RKO (cell line): Measurements from ENCODE around the gene CHPF2.

ENCODE experiments used
- DNase-seq: peaks from one replicate; pipeline ENCODE4 v3.0.0-alpha.2; 2016; ENCODE audit warnings: low spot score

Gene CHPF2

DNA sequence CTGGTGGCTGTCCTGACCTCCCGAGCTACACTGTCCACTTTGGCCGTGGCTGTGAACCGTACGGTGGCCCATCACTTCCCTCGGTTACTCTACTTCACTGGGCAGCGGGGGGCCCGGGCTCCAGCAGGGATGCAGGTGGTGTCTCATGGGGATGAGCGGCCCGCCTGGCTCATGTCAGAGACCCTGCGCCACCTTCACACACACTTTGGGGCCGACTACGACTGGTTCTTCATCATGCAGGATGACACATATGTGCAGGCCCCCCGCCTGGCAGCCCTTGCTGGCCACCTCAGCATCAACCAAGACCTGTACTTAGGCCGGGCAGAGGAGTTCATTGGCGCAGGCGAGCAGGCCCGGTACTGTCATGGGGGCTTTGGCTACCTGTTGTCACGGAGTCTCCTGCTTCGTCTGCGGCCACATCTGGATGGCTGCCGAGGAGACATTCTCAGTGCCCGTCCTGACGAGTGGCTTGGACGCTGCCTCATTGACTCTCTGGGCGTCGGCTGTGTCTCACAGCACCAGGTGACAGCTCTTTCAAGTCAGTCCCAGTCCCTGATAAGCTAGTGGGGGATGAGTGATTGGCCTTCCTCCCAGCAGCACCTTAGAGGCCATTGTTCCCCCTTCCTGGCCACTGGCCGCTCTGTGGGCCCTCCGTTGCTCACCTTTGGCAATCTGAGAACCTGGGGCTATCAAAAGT is 3.0 kb downstream of the CHPF2 start:
- DNase-seq = no peak

DNA sequence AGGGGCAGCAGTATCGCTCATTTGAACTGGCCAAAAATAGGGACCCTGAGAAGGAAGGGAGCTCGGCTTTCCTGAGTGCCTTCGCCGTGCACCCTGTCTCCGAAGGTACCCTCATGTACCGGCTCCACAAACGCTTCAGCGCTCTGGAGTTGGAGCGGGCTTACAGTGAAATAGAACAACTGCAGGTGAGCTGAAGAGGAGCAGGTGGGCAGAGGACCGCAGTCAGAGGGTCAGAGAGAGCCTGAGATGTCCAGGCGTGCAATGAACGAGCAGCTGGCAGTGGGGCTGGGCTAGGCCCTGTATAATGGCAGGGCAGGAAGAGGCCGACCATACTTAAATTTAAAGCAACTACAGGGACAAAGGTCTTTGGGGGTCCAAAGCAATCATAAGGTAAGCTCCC is 4.1 kb downstream of the CHPF2 start:
- no peak for DNase-seq

DNA sequence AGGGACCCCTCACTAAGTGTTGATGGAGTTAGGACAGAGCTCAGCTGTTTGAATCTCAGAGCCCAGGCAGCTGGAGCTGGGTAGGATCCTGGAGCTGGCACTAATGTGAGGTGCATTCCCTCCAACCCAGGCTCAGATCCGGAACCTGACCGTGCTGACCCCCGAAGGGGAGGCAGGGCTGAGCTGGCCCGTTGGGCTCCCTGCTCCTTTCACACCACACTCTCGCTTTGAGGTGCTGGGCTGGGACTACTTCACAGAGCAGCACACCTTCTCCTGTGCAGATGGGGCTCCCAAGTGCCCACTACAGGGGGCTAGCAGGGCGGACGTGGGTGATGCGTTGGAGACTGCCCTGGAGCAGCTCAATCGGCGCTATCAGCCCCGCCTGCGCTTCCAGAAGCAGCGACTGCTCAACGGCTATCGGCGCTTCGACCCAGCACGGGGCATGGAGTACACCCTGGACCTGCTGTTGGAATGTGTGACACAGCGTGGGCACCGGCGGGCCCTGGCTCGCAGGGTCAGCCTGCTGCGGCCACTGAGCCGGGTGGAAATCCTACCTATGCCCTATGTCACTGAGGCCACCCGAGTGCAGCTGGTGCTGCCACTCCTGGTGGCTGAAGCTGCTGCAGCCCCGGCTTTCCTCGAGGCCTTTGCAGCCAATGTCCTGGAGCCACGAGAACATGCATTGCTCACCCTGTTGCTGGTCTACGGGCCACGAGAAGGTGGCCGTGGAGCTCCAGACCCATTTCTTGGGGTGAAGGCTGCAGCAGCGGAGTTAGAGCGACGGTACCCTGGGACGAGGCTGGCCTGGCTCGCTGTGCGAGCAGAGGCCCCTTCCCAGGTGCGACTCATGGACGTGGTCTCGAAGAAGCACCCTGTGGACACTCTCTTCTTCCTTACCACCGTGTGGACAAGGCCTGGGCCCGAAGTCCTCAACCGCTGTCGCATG is 5.2 kb downstream of the CHPF2 start:
- no peak for DNase-seq

DNA sequence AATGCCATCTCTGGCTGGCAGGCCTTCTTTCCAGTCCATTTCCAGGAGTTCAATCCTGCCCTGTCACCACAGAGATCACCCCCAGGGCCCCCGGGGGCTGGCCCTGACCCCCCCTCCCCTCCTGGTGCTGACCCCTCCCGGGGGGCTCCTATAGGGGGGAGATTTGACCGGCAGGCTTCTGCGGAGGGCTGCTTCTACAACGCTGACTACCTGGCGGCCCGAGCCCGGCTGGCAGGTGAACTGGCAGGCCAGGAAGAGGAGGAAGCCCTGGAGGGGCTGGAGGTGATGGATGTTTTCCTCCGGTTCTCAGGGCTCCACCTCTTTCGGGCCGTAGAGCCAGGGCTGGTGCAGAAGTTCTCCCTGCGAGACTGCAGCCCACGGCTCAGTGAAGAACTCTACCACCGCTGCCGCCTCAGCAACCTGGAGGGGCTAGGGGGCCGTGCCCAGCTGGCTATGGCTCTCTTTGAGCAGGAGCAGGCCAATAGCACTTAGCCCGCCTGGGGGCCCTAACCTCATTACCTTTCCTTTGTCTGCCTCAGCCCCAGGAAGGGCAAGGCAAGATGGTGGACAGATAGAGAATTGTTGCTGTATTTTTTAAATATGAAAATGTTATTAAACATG is 6.0 kb downstream of the CHPF2 start:
- DNase-seq = no peak

DNA sequence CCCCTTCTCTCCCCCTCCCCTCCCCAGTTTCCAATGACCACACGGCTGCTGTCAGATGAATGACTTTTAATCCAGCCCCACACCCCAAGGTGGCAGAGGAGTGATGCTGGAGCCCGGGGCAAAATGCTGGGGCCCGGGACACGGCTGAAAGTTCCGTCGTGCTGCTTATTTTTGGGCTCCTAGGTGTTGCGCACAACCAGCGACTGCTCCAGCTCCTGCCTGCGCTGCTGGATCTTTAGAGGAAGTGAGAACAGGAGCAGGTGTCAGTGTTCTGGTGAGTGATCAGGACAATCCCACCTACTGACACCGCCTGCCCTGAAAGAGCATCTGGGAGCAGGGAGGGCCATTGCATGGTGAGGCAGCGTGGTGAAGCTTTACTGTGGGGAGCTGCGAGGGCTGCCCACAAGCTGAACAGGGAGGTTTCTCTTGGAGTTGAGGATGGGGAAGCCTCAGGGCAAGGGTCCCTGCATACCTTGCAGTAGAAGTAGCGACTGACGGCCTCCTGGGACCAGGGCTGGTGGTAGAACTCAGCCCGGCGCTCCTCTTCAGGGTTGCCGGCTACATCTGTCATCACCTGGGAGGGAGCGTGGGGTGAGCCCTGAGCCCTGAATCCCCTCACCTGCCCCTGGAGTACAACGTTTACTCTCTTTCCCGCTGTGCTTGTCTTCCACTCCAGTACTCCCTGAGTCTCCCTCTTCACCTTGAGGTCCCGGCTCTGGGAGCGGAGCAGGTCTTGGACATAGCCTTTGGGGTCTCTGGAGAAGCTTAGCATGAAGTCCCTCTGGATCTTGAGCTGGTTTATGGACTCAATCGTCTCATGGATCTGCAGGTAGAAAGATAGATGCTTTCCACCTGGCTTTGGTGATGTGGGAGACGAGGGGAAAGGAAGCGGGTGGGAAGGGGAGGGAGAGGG is 6.9 kb downstream of the CHPF2 start:
- DNase-seq = no peak

DNA sequence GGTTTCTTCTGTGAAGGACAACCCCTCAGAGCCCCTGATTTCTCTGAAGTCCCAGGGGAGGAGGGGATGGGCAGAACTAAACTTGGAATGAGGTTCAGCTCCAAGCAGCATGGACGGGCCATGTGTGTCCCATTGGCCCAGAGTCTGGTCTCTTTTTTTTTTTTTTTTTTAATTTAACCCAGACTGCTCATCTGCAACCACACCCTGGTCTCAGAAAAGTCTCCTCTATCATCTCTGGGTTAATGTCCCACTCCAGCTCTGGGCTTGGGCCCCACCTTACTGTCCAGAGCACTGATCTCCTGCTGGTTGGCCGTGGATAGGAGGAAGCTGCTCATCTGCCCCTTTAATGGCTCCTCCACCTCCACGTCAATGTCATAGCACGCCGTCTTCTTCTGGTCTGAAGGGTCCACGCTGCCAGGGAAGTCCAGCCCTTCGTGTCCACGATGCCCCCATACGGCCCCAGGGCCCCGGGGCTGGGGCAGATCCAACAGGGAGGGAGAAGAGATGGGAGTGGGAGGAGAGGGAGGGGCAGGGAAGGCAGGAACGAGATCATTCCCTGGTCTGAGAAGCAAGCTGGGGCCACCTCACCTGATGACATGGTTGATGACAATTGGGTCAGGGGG is 7.7 kb downstream of the CHPF2 start:
- no peak for DNase-seq

DNA sequence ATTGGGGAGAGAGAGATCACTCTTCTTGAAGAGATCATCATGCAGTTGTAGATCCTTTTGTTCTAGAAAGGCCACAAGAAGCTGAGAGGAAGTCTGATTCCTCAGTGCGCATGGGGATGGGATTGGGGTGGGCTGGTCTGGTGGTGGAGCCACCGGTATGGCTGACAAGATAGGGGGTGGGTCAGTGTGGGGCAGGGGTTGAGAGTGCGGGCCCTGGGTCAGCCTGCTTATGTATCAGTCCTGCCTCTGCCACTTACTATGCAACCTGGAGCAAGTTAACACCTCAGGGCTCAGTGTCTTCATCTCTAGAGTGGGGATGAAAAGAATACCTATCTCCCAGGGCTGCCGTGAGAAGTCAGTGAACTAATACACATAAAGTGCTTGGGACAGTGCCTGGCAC is 8.3 kb downstream of the CHPF2 start:
- DNase-seq = no peak

DNA sequence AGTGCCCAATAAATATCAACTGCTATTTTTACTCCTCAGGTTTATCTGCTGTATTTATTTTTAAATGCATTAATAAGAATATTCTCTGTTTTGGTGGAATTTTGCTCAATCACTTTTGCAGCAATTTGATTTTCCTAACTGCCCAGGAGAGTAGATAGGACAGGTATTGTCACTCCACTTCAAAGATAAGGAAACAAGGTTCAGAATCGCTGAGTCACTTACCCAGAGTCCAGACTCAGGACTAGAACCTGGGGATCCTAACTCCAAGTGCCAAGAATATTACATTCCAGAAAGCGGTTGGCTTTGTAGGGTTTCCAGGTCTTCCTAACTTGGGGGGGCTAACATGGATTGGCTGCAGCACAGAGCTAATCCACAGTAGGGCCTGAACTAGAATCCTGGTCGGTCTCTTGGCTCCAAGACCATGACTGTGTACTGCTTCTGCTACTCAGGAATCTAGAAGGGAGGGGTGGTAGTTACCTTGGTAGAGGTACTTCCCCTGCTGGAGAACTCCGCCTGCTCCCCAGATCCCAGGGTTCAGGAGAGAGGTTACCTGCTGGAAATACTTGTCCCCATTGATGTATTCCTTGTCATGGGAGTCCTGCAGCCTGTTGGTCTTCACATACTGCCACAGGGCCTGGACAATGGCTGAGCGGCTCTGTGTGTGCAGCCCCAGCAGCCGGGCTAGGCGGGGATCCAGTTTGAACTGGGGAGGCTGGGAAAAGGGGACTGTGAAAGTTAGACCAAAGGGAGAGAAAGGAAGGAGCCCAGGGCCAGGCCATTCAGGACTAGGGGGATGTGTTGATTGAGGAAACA is 8.9 kb downstream of the CHPF2 start:
- DNase-seq = no peak

DNA sequence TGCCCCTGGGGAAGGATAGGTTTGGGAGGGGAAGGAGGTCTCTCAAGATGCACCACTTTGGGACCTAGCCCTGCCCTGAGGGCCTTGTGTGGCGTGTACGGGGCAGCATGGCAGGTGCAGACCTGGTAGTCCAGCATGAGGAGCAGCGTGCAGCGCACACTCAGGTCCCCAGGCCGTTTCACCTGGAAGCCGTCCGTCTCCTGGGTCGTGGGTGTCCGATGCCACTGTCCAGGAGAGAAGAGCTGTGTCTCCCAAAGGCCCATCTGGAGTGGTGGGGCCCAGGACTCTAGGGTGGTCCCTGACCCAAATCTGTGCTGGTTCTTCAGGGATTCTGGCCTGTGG is 9.4 kb downstream of the CHPF2 start:
- no peak for DNase-seq

DNA sequence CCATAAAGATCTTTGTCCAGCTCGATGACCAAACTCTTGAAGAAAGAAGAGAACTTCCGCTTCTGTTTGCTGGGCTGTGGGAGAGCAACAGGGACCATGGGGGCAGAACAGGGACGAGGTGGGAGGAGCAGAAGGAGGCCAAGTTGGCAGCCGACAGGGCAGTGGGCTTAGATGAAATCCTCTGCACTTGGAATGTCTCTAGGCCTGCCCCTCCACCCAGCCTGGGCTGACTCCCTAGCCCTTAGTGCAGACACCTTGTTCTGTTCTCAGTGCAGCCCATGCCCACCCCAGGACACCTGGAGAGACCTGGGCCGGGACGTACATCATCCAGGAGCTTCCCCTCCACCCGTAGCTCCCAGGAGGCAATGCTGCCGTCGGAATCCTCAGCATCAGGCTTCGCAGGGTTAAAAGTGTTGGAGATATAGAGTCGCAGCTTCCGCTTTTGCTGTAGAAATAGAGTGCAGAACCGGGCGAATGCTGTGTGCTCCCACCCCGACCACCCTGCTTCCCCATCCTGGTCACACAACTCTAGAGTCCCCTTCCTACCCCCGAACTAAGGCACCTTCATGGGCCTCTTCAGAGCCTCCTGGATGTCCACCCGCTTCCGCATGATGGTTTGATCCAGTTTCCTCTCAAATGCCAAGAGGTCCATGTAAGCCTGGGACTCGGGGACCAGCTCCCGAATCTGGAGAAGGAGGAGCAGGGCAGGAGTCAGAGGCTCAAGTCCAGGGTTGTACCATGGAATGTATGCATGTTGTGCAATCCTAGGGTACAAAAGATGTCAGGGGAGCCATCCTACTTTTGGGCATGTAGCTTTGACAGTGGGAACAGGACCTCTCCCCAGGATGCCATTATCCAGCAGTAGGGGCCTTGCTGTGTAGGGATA is 10.1 kb downstream of the CHPF2 start:
- DNase-seq = no peak

DNA sequence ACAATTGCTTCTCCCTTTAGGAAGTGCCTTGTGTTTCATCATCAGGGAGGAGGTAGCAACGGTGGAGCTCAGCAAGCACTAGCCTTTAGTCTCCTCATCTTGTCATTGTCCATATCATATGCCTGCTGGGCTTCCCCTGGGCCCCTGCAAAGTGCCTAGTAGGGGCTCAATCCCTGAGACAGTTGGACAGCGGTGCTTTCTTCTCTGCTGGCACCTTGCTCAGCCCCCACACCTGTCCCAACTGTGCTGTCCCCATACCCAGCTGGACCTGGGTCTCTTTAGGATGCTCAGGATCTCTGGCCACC is 10.7 kb downstream of the CHPF2 start:
- no peak for DNase-seq

DNA sequence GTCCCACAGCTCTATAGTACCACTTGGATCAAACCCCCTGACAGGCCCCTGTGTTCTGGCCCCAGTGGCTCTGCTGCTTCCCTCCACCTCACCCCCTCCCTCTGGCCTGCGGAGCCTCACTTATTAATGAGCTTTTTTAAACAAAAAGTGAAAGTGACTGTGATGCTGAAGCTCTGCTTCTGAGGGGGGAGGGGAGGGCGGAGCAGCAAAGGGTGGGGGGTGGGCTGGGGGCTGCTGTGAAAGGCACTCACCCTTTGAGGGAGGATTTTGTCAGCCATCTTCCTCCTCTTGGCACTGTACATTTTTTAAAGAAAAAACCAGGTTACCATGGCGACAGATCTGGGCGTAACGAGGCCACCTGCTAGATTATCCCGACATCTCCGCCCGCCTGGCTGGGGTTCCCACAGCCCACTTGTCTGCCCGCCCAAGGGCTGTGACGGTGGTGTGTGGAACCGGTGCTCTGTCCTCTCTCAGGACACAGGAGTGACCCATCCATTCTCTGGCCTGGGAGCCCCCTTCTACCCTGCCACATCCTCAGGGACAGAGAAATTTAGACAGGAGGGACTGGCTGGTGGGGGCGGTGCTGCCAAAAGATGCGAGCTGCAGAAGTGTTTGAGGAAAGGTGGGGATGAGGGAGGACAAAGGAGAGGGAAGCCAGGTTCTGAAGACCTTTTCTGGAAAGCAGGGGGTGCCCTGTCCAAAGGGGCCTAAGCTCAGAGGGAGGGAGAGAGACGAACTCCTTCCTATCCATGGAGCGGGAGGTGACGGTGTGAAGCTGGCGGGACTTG is 11.3 kb downstream of the CHPF2 start:
- no peak for DNase-seq

DNA sequence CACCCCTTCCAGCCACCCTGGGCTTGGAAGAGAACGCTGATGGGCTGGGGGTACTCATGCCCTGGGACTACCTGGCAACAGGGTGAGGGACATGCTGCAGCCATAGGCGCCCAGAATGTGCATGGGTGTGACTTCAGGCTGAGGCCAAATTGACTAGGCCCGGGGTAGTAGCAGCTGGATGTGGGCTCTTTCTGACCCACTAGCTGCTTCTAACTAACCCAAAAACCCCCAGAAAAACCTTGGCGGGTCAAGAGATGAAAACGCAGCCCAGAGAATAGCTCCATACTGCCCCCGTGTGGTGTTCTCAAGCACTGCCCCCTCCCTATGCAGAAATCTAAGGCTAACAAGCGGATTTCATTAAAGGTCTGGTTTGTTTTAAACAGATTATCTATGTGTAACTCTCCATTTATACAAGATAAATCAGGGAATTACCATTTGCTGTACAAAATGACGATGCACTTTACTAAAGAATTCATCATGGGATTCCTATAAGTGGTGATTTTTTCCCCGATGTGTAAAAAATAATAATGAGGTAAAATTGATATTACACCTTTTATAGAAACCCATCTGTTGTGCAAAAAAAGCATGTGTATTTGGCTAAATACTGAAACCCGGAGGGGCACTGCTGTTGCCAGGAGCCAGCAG is 12.0 kb downstream of the CHPF2 start:
- peak; percentile 56 for DNase-seq

DNA sequence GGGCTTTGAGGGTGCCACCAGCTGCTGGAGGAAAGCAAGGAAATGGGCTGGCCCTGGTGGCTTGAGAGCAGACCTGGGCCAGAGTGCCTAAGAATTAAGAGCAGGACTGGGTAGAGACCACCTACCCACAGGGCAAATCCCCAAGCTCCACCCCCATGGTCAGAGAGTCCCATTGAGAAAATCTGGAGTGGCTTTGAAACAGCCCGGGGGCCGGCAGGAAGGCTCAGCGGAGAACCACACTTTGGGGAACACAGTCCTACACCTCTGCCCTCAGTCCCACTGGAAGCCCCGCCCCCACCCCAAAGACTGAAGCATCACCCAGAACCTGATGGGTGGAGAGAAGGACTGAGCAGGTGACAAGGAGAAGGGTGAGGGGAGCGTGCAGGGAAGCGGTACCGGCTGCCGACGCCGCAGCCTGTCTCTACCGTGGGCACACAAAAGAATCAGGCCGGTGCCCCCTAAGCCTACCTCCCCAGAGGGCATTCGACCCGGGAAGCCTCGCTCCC is 12.6 kb downstream of the CHPF2 start:
- no peak for DNase-seq

DNA sequence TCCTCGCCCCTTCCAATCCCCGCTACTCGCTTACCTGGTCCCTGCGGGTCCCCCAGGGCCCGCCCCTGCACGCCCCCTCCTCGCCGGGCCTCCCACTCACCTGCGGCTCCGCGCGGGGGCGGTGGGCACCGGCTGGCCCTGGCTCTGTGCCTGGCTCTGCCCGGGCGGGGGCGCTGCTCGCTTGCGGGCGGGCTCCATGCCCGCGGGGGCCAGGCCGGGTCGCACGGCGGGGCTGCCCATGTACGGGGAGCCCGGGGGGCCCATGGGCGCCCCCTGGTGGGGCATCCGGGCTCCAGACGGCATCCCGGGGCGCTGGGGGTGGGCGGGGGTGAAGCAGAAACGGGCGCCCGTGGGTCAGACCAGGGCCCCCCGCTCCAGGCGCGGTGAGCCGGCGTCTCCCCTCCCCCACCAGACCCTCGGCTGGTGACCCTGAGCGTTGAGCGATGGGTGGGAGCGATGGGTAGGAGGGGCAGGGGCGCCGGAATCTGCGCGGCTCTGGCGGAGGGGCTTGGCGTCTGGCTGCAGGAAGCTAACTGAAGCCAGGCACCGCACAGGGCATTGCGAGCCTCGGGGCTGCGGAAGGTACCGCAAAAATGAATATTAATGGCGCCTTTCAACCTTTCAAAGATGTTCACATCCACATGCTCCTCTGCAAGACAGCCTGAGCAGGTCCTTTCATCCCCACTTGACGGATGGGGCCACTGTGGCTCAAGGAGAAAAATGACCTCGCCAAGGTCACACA is 13.2 kb downstream of the CHPF2 start:
- no peak for DNase-seq

DNA sequence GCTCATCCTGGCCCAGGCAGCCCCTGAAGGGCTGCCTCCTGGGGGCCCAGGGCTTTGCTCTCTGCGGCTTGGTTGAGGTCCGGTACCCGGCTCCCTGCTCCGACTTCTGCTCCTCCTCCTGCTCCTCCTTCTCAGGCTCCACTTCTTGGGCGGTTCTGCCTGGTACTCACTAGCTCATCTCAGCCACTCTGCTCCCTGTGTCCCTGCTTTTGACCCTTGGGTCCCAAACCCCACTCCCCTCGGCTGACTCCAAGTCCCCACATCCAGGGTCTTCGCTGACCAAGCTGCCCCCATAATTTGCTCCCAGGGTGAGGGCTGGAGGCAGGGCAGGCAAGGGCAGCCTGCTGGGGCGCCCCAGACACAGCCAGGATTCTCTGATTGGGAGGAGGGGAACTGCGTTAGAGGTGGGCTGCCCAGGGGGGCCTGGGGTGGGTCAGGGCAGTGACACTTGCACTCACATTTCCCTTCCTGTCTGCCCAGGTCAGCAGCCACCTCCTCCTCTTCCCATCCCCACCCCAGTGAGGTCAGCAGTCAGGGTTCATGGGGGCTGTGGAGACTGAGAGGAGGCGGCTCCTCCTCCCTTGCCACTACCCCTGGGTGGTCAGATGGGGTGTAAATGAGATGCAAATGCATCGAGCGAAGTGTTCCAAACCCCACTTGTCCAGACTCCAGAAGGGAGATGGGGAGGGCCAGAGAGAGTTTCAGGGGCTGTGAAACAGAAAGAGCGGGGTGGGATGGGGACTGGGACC is 14.0 kb downstream of the CHPF2 start:
- DNase-seq = no peak
